ENCODE measurements around the gene NUCKS1. TPM values are rescaled to one million over a fixed set of nuclear protein-coding genes. Genes with fewer than 3 reads are reported as not detected.

Gene NUCKS1
- total RNA-seq, result 98.9 and 131 TPM in 2 replicates

GRCh38 chr1:205750138-205751035, at the start of gene NUCKS1:
Gene NUCKS1 (minus strand): TSS chr1:205750182. CDS start chr1:205749973, 209 bp downstream.

GRCh38 chr1:205775015-205775716, 25.2 kb upstream of the NUCKS1 start, which contains the start of gene RAB29:
Gene RAB29 (minus strand): TSS chr1:205775482. CDS start chr1:205774956, 526 bp downstream.

GRCh38 chr1:205680073-205680851, 69.7 kb downstream of the NUCKS1 start, which contains the start of gene SLC45A3:
Gene SLC45A3 (minus strand): TSS chr1:205680509. CDS start chr1:205664656, 15,853 bp downstream.

Other genes with a start within 250 kb of the NUCKS1 start
- 0.58 and 3.4 TPM in 2 replicates for gene CDK18, start 245.5 kb downstream of the NUCKS1 start, total RNA-seq
- 8.6 and 9.6 TPM in 2 replicates for gene ELK4, start 118.2 kb downstream of the NUCKS1 start, total RNA-seq
- 3.6 and 3.7 TPM in 2 replicates for gene SLC45A3, start 69.7 kb downstream of the NUCKS1 start, total RNA-seq
- 15.9 and 29.3 TPM in 2 replicates for gene RAB29, start 25.3 kb upstream of the NUCKS1 start, total RNA-seq
- 20.0 and 20.3 TPM in 2 replicates for gene SLC41A1, start 63.0 kb upstream of the NUCKS1 start, total RNA-seq
- under 0.01 TPM in 2 replicates for gene PM20D1, start 100.0 kb upstream of the NUCKS1 start, total RNA-seq
- not detected in 2 replicates for gene SLC26A9, start 193.3 kb upstream of the NUCKS1 start, total RNA-seq

All from regular cardiac myocyte (primary cell).